Activated T-helper 1 cell treated with anti-CD3 and anti-CD28 coated beads, Interleukin-2, amount 50 U/mL, for 16 hours (primary cell): ENCODE data around the gene GPD1L.
"Not testable (repeated sequence)": the region's sequence is repeated elsewhere in the genome, so short reads cannot be mapped to it uniquely, and the experiment has no call there.

Source experiments
- DNase-seq, 2 donors: peaks; one replicate each; pipeline ENCODE4 v3.0.0-alpha.2; 2020; ENCODE audit warnings: low read depth in 1 of 2, low spot score in 1 of 2

The GPD1L gene

GRCh38 chr3:32180141-32180784, 73.8 kb downstream of the GPD1L start:
- DNase-seq = no peak

DNA sequence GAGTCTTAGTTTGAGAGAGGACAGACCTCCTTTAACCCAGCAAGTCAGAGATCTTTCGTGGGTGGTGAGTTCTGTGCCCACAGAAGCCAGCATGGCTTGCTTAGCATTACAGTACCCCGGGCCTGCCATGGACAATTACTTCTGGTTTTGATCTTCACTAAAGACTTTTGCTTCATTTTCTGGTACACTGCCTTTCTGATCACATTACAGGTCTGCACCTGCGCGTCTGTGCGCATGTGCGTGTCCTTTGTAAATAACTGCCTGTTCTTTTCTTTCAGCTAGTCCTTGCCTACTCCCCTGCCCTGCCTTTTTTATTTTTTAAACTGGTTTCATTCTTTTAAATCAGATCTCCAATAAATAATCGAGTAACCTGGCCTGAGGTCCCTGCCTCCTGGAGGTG, 74.9 kb downstream of the GPD1L start:
- DNase-seq = no peak

DNA sequence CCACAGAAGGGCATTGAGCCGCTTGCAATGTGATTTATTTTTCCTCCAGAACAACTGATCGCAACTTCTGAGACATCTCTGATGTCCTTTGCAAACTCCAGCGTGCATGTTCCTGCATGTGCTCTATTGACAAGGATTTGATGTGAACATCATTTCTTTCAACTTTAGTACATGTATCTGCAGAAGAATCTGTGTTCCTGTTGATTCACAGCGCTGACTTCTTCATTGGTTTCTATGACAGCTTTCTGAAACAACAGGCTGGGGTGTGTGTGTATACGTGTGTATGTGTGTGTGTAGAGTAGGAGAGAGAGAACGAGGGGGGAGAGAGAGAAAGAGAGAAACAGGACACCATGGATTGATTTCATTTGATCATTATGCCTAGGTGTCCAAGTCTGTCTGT, 75.4 kb downstream of the GPD1L start:
- DNase-seq = no peak

DNA sequence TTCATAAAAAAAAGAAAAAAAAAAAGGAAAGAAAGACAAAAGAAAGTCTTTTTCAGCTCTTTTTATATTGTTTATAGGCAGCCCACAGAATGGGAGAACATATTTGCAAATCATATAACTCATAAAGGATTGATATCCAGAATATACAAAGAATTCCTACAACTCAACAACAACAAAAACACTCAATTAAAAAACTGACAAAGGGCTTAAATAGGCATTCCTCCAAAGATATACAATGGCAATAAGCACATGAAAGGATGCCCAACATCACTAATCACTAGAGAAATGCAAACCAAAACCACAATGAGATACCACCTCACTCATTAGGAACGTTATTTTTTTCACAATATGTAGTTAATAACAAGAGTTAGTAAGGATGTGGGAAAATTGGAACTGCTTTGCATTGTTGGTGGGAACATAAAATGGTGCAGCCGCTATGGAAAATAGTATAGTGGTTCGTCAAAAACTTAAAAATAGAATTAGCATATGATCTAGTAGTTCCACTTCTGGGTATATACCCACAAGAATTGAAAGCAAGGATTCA, 77.8 kb downstream of the GPD1L start:
- DNase-seq = no peak

DNA sequence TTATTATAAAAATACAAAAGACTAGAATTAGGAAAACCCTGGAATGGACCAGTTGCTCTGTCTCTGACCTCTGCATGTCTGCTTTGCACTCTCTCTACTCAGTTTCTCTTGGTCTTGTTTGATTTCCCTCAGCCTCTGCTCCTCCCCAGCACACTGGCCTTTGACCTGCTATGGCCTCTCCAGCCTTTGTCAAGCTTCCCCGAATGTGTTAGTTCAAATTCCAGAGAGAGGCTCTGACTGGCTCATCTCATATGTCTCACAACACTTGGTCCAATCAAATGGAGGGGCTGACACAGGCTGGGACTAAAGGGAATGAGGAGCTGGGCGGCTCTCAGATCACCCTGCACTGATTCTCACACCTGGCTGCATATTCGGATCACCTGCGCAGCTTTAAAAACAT, 79.7 kb downstream of the GPD1L start:
- DNase-seq = no peak

DNA sequence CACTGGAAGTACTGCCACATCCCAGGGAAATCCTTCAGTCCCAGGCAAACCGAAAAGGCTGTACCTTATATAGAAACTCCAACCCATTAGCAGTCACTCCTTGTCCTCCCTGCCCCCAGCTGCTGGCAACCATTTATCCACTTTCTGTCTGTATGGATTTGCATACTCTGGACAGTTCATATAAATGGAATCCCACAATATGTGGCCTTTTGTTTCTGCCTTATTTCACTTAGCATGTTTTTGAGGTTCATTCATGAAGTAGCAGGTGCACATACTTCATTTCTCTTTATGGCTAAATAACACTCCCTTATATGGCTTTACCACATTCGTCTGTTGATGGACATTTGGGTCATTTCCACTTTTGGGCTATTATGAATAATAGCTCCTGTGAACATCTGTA, 80.5 kb downstream of the GPD1L start:
- DNase-seq = no peak

DNA sequence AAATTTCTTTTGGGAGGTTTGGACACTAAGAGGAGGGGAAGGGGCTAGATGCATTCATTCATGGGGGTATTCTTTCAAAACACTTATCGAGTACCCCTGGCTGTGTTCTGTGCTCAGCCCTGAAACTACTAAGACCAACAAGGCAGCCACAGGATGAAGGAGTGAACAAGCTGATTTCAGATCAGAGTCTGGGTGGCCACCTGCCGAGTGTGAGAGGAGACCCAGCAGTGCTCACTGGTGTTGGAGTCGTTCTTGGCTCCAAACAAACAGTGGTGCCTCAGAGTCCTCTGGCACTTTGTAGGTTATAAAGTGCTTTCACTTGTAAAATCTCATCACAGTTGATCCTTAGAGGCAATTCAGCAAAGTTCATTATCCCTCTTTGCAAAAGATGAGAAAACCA, 83.3 kb downstream of the GPD1L start:
- no peak for DNase-seq

DNA sequence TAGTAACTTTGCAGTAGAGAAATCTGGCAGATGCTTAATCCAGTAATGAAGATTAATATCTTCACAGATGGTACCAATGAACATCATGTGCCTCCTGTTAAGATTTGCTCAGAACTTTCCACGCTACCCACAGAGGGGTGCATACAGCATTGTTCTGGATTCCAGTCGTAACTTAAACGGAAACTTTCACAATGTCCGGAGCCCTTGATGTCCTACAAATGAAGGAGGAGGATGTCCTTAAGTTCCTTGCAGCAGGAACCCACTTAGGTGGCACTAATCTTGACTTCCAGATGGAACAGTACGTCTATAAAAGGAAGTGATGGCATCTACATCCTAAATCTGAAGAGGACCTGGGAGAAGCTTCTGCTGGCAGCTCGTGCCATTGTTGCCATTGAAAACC, 84.1 kb downstream of the GPD1L start:
- DNase-seq = not testable (repeated sequence)

GRCh38 chr3:32193101-32193500, 86.7 kb downstream of the GPD1L start:
- DNase-seq = no peak

- no peak for DNase-seq
These were observed 88.2 kb downstream of the GPD1L start for GRCh38 chr3:32194653-32195052.

GRCh38 chr3:32195995-32196540, 89.6 kb downstream of the GPD1L start:
- DNase-seq = no peak

DNA sequence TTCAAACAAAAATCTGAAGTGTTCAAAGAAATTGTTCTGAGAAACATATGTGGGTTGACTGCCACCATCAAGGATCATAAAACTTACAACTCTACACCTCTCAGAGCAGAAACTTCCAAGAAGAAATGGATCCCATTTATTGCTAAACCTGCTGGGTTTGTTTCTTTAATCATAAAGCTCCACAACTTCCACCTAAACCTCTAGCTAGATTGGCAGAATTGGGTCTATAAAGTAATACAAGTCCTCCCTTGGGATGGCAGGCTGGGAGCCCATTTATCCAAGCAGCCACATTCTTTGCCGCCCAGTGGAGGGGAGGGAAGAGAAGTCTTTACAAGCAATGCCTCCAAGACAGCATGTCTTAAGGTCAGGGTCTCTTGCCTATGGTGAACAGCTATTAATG, 91.6 kb downstream of the GPD1L start:
- DNase-seq = no peak

GRCh38 chr3:32198714-32199113, 92.3 kb downstream of the GPD1L start:
- no peak for DNase-seq

GRCh38 chr3:32200490-32200889, 94.1 kb downstream of the GPD1L start:
- DNase-seq = no peak

GRCh38 chr3:32200992-32201758, 94.8 kb downstream of the GPD1L start:
- no peak for DNase-seq

DNA sequence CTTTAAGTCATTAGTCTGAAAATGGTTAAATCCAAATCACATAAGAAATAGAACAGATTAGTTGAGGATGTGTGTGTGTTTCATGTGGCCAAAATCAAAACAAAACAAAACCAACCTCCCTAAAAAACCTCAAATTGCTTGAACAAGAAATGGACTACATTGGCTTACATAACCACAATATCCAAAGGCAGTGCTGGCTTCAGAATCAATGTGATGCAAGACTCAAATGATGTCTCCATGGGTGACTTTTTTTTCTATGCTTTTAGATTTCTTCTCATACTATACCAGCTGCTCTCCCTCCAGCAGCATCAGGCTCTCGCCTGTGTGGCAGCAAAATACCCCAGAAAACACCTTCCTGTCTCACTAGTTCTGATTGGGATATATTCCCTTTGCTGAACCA, 96.1 kb downstream of the GPD1L start:
- DNase-seq = no peak

GRCh38 chr3:32203854-32204253, 97.4 kb downstream of the GPD1L start:
- DNase-seq = no peak

DNA sequence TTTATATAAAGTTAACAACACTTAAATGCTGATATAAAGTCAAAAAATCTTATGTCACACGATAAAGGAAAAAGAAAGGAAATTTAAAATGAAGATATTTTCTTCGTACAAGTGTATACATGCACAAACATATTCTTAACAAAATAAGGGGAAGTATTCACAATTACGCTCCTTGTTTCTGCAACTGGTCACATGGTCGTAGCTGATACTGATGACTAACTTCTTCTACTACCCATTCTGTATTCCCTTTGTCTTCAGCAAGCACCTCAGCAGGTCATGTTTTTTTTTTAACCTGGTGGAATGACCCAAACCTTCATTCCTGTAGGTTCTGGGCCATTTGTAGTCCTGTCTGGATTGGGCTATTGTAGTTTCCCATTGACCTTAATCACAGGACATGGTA, 102.0 kb downstream of the GPD1L start:
- no peak for DNase-seq

GRCh38 chr3:32215185-32215584, 108.8 kb downstream of the GPD1L start:
- no peak for DNase-seq

GRCh38 chr3:32216172-32216783, 109.9 kb downstream of the GPD1L start:
- DNase-seq = no peak

GRCh38 chr3:32217339-32217738, 110.9 kb downstream of the GPD1L start:
- no peak for DNase-seq
